Stimulated activated CD4-positive, alpha-beta T cell treated with anti-CD3 and anti-CD28 coated beads, Interleukin-15, amount 100 ng/mL, for 48 hours (primary cell): ENCODE results near the gene GLCE.
"Not testable (repeated sequence)": the region's sequence is repeated elsewhere in the genome, so short reads cannot be mapped to it uniquely, and the experiment has no call there.

Experiments
- DNase-seq, 2 donors: peaks; one replicate each; pipeline ENCODE4 v3.0.0-alpha.2; 2020; ENCODE audit warnings: low read depth in 2 of 2

The GLCE gene

GRCh38 chr15:69135499-69135898, 24.9 kb upstream of the GLCE start:
- DNase-seq = no peak

DNA sequence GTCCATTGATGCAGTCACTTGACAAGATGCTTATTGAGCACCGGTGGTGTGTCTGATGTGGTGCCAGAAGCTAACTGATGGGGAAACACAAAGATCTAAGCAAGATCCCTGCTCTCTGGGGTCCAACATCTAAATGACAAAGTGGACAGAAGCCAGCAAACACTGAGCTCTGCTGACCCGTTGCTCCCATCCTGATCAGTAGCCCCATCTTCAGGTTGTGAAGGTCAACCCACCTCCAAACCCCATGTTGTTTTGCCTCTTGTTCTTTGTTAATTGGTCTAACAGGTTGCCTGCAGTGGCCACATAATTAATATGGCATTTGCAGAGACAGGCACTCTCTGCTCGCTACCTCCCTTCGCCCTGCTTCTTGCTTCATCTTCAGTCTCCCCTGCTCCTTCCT, 21.5 kb upstream of the GLCE start:
- no peak for DNase-seq

DNA sequence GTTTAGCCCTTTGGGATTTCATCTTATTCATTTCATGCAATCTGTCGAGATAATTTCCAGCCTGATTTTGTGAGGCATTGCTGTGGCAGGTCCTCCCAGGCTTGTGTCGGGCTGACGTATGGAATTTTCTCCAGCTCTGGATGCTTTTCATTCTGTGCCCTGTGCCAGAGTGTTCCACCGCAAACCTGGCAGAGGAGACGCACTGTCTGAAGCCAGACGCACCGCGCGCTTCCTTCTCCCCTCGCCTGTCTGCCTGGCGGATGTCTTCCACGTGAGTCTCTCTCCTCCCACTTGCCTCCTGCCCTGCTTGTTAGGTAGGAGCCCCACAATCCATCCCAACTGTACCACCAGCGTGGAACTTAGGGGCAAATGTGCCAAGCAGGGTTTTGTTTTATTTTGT, 20.1 kb upstream of the GLCE start:
- no peak for DNase-seq

DNA sequence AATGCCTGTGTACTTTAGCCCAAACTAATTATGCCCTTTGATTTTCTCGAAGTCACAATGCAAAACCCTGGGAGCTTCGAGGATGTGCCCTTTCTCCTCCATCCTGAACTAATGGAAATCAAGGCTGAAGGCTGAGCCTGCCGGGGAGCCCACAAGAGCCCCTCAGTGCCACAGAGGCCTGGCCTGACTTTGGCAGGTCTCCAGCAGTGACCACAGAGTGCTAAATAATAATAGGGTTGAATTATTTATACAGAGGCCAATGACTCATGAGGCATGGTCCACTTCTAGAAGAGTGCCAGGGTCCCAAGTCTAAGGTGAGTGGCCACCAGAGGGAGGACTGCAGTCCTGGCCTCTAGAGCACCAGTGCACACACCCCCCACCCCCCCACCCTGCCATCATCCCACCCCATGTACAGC, 19.1 kb upstream of the GLCE start:
- DNase-seq = no peak

GRCh38 chr15:69141833-69142232, 18.6 kb upstream of the GLCE start:
- DNase-seq = no peak

GRCh38 chr15:69143756-69144436, 16.5 kb upstream of the GLCE start:
- no peak for DNase-seq

DNA sequence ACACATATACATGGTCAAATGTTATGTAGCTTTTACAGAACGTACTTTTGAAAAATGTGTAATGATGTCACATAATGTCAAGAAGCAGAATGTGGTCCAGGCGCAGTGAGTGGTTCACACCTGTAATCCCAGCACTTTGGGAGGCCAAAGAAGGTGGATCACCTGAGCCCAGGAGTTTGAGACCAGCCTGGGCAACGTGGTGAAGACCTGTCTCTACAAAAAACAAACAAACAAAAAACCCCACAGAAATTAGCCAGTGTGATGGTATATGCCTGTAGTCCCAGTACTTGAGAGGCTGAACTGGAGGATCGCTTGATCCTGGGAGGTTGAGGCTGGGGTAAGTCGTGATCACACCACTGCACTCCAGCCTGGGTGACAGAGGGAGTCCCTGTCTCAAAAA, 15.9 kb upstream of the GLCE start:
- DNase-seq = no peak

DNA sequence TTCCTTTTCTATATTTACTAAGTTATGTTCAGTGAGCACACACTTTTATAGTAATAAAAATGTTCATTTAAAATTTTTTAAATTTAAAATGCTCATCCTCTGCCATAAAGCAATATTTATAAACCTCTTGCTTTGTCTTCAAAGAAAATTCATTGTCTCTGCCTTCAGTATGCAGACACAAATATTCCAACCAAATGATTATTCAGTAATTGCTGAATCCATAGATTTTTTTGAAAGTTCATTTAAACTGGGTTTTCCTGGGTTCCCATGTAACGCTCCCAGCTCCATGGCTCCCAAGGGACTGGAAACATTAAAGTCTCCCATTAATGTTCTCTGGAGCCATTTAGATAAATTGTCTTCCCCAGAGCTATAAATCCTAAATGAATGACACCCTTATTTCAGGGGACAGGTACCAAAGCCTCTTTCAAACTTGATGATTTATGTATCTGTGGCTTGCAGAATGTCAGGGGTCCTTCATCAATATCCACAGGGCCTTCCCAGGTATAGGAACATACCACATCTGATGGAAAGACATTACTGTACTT, 15.2 kb upstream of the GLCE start:
- DNase-seq = no peak

- no peak for DNase-seq
Observed at GRCh38 chr15:69145694-69146492, 14.5 kb upstream of the GLCE start.

- DNase-seq = no peak
Observed at GRCh38 chr15:69146724-69147435, 13.6 kb upstream of the GLCE start.

- no peak for DNase-seq
Observed at GRCh38 chr15:69148465-69148864, 12.0 kb upstream of the GLCE start.

DNA sequence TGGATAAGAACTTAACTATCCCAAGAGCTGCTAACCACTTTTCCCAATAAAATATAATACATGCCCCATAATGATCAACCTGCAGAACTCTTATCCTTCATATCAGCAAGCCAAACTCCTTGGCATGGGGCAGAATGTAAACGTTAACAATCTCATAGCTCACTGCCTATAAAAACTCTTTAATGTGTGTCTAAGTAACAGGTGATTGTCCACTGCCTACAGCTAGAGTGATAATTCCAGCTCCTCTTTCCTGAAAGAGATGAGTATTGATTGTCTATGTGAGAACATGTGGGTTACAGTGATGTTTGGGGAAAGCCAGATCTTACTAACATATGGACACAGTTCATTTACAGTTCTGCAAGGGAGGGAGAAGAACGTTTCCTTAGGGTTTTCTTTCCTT, 11.3 kb upstream of the GLCE start:
- no peak for DNase-seq

- DNase-seq = no peak
Observed at GRCh38 chr15:69149803-69150202, 10.6 kb upstream of the GLCE start.

GRCh38 chr15:69150336-69150735, 10.1 kb upstream of the GLCE start:
- DNase-seq = no peak

GRCh38 chr15:69150841-69151240, 9.6 kb upstream of the GLCE start:
- no peak for DNase-seq

- DNase-seq = no peak
Observed at GRCh38 chr15:69153046-69153445, 7.4 kb upstream of the GLCE start.

DNA sequence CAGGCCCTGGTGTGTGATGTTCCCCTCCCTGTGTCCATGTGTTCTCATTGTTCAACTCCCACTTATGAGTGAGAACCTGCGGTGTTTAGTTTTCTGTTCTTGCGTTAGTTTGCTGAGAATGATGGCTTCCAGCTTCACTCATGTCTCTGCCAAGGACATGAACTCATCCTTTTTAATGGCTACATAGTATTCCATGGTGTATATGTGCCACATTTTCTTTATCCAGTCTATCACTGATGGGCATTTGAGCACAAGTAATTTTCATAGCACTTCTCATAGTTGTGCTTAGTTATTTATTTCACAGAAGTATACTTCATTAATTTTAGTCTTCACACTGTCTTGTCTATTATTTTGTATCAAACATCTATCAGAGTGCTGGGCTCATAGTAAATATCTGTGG, 6.8 kb upstream of the GLCE start:
- DNase-seq = not testable (repeated sequence)

DNA sequence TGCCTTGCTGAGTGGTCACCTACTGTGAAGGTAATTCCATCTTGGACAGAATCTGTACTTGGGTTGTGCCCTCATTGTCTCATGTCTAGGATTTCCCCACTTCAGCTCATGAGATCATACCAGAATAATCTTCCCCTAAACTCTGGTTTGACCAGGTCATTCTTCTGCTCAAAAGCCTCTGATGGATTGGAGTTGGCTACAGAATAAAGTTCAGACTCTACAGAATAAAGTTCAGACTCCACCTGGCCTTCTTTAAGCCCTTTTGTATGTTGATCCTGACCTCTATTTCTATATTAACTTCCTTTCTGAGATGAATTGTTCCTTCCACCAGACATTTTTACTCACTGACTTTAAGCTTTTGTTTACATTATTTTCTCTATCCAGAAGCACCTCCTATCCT, 6.4 kb upstream of the GLCE start:
- no peak for DNase-seq

- no peak for DNase-seq
Observed at GRCh38 chr15:69154684-69155083, 5.8 kb upstream of the GLCE start.

DNA sequence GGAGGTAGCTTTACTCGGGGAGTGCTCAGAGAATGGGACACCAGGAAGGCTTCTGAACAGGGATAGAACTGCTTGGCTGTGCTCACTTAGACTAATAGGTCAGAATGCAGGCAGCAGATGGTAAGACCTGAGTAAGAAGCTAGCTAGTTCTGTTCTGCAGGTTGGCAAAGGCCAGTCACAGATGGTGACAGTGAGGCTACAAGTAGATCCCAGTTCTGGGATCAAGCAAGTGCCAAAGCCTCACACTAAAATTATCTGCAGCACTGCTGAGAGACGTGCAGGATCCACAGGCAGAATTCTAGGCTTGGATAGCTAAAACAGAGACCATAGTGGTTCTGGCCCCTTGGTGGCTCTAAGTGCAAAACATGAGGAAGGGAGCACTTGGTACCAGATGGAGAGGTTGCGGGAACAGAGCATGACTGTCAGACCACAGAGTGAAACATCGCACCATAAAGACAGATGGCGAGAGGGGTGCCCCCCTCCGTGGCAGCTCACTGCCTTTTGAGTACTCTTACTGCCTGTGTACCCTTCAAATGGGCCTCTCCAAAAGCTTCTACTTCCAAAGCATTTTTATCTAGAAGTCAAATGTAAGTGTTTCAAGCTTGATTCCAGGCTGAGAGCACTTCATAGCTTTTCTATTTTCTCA, 3.6 kb upstream of the GLCE start:
- no peak for DNase-seq

DNA sequence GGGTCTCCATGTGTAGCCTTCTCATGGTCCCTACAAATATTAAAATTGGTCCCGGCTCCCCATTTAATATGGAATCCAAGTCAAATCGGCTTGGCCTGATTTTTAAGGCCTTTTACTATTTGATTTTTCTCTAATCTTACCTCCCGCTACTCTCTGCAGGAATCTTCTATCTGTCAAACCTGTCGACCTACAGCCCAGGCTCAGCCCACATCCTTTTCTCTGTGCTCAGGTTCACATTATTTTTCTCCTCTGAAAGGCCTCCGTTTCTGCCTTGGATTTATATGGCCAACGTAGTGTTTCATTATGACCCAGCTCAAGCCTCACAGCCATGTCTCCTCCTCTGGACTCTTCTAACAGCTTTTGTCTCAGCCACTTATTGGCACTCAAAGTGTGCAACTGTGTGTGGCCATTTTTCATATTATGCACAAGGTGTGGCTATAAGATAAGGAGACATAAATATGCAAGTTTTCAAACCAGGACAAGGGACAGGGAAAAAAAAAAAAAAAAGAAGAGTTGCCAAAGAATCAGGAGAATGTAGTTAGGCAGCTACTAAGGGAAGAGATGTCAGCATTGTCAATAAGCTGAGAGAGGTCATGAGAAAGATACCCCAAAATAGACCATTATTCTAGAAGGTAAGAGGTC, 2.1 kb upstream of the GLCE start:
- DNase-seq = no peak

GRCh38 chr15:69158843-69159240, 1.6 kb upstream of the GLCE start:
- DNase-seq = no peak
